ENCODE results near the gene PRTN3.
"Not testable (repeated sequence)": the region's sequence is repeated elsewhere in the genome, so short reads cannot be mapped to it uniquely, and the experiment has no call there.

The PRTN3 gene

GRCh38 chr19:812747-813218, 28.0 kb upstream of the PRTN3 start:
- intact Hi-C loops (cut with DNase I): no loop called here
- no peak for DNase-seq

DNA sequence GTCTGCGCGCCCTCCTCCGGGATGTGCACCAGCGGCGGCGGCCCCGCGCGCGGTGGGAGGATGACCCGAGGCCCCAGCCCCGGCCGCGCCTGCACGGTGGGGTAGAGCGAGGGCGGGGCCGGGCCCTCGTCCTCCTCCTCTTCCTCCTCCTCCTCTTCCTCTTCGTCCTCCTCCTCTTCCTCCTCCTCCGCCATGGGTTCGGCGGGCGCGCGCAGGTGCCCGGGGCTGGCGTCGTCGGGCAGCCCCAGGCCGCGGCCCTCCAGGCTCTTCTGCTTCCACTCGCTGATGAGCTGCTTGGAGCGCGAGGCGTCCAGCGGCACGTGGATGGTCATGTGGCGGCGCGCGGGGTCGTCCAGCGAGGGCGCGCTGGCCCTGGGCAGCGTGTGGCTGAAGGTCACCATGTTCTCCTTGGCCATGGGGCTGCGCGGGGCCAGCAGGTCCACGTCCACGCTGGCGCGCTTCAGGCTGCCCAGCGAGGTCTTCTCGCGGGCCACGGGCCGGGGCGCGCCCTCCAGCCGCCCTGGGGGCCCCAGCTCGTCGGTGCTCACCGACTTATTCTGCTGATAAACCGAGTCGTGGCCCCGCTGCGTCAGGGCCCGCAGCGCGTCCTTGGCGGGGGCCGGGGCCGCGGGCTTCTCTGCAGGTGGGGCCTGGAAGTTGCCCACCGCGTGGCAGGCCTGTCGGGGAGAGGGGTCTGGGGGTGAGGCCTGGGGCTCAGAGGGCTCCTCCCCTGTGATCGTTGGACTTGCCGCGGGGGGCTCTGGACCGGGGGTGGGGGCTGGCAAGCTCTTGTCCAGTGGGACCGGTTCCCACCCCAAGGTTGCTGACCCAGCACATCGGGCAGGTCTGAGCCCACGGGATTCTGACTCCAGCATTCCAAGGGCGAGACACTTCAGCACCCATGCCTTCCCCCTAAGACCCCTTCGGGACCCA, 27.3 kb upstream of the PRTN3 start:
- intact Hi-C loops (cut with DNase I): no loop called here
- DNase-seq: peak in 1 of 42 donors; percentile 8

GRCh38 chr19:814152-815078, 26.4 kb upstream of the PRTN3 start:
- DNase-seq: no peak
- intact Hi-C loops (cut with DNase I): no loop called here

GRCh38 chr19:815079-815774, 25.6 kb upstream of the PRTN3 start:
- intact Hi-C loops (cut with DNase I): no loop called here
- no peak for DNase-seq

- intact Hi-C loops (cut with DNase I): no loop called here
- DNase-seq: no peak
Measured at GRCh38 chr19:815775-816499, 24.9 kb upstream of the PRTN3 start.

- DNase-seq: no peak
- intact Hi-C loops (cut with DNase I): no loop called here
Measured at GRCh38 chr19:816500-816857, 24.3 kb upstream of the PRTN3 start.

- intact Hi-C loops (cut with DNase I); DNase-seq: not testable (repeated sequence)
Measured at GRCh38 chr19:820212-820611, 20.6 kb upstream of the PRTN3 start.

GRCh38 chr19:821231-821824, 19.5 kb upstream of the PRTN3 start:
- no peak for DNase-seq
- intact Hi-C loops (cut with DNase I): no loop called here

GRCh38 chr19:821825-822503, 18.8 kb upstream of the PRTN3 start, which contains the start of gene PLPPR3:
Gene PLPPR3, minus strand, starts transcription at chr19:821955. Its CDS starts 396 bp downstream, at chr19:821559.
- intact Hi-C loops (cut with DNase I): no loop called here
- peak in 7 of 42 donors; percentile 20 to 57 (median 44) for DNase-seq

GRCh38 chr19:823565-824121, 17.2 kb upstream of the PRTN3 start:
- no peak for DNase-seq
- intact Hi-C loops (cut with DNase I): no loop called here

DNA sequence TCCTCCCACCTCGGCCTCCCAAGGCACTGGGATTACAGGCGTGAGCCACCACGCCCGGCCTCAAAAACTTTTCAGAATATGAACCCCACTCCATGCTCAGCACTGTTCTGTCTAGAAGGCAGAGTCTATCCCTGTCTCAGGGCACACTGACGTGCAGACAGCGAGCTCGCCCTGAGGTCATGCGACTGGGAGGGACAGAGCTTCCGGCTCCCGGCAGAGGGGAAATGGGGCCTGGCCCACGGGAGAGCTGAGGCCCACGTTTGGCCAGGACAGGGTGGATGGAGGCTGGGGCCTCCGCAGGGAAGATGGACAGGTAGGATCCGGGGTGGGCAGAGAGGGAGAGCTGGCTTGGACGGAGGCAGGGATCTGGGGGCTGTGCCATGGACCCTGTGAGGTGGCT, 15.9 kb upstream of the PRTN3 start:
- DNase-seq: no peak
- intact Hi-C loops (cut with DNase I): no loop called here

- DNase-seq: no peak
- intact Hi-C loops (cut with DNase I): no loop called here
Measured at GRCh38 chr19:825897-826644, 14.7 kb upstream of the PRTN3 start.

GRCh38 chr19:827314-827709, 13.5 kb upstream of the PRTN3 start:
- intact Hi-C loops (cut with DNase I): no loop called here
- DNase-seq: no peak

- no peak for DNase-seq
- intact Hi-C loops (cut with DNase I): no loop called here
Measured at GRCh38 chr19:827710-828321, 13.0 kb upstream of the PRTN3 start, which contains the start of gene AZU1. Gene AZU1, plus strand, starts transcription at chr19:827837. Its CDS starts 10 bp downstream, at chr19:827847.

- DNase-seq: no peak
- intact Hi-C loops (cut with DNase I): no loop called here
Measured at GRCh38 chr19:829129-829758, 11.6 kb upstream of the PRTN3 start.
